IMR-90 (cell line): Measurements from ENCODE around the gene SIX2.

ENCODE experiments used
- FOS ChIP-seq: fragments of 150-350 bp; IDR thresholded peaks from 2 replicates; pipeline ENCODE4 v1.6.1; 2016; ENCODE audit warnings: low read depth, low read length
- MAZ ChIP-seq: IDR thresholded peaks from 2 replicates; pipeline ENCODE4 v1.6.1; 2012; ENCODE audit warnings: low read depth, mild to moderate bottlenecking, low read length, improper control_type of control experiment, moderate library complexity, borderline replicate concordance
- NFE2L2 ChIP-seq: fragments of 150-350 bp; IDR thresholded peaks from 2 replicates; pipeline ENCODE4 v1.6.1; 2016; ENCODE audit warnings: low read depth, mild to moderate bottlenecking, low read length
- RAD21 ChIP-seq: IDR thresholded peaks from 2 replicates; pipeline ENCODE4 v1.6.1; 2012; ENCODE audit warnings: low read length, improper control_type of control experiment
- TF ChIP-seq, protein P1 (sequence below): conservative IDR thresholded peaks from 2 replicates; pipeline ENCODE4 v1.5.1; 2012; ENCODE audit warnings: mild to moderate bottlenecking, low read depth, low read length, improper control_type of control experiment
- TF ChIP-seq, protein P2 (sequence below): fragments of 150-350 bp; IDR thresholded peaks from 2 replicates; pipeline ENCODE4 v1.6.1; 2017; ENCODE audit warnings: mild to moderate bottlenecking, antibody characterized with exemption, low read length, low read depth

DNA sequence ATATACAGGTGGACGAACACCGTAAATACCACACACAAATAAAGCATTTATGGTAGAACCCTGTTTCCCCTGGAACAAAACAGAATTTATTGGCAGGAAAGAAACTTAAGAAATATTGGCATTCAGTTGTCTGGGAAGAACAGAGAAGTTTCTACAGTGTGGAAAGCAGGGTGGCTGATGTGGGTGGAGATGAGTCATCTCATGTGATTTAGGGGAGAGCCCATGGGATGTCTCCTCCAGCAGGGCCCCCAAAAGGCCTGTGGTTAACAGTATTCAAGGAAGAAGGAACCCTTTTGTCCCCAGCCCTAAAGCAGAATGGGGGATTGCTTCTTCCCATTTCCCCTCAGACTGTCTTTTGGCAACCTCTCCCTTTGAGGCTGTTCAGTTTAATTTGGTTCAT is 43.6 kb downstream of the SIX2 start:
- TF ChIP-seq MAZ (no peak), FOS (no peak), NFE2L2 (no peak), RAD21 (no peak)
- TF ChIP-seq, protein P1, sequence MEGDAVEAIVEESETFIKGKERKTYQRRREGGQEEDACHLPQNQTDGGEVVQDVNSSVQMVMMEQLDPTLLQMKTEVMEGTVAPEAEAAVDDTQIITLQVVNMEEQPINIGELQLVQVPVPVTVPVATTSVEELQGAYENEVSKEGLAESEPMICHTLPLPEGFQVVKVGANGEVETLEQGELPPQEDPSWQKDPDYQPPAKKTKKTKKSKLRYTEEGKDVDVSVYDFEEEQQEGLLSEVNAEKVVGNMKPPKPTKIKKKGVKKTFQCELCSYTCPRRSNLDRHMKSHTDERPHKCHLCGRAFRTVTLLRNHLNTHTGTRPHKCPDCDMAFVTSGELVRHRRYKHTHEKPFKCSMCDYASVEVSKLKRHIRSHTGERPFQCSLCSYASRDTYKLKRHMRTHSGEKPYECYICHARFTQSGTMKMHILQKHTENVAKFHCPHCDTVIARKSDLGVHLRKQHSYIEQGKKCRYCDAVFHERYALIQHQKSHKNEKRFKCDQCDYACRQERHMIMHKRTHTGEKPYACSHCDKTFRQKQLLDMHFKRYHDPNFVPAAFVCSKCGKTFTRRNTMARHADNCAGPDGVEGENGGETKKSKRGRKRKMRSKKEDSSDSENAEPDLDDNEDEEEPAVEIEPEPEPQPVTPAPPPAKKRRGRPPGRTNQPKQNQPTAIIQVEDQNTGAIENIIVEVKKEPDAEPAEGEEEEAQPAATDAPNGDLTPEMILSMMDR = no peak
- TF ChIP-seq, protein P2, sequence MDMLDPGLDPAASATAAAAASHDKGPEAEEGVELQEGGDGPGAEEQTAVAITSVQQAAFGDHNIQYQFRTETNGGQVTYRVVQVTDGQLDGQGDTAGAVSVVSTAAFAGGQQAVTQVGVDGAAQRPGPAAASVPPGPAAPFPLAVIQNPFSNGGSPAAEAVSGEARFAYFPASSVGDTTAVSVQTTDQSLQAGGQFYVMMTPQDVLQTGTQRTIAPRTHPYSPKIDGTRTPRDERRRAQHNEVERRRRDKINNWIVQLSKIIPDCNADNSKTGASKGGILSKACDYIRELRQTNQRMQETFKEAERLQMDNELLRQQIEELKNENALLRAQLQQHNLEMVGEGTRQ = no peak
